GM12892 (cell line): ENCODE data around the gene CFAP20DC.

ENCODE experiments used
- POLR2A ChIP-seq: IDR thresholded peaks from 2 replicates; pipeline ENCODE4 v1.6.1; 2011; ENCODE audit warnings: low read depth, low read length, control low read depth
- POLR2AphosphoS5 ChIP-seq: IDR thresholded peaks from 2 replicates; pipeline ENCODE4 v1.6.1; 2011; ENCODE audit warnings: low read depth, low read length, control low read depth
- TAF1 ChIP-seq: IDR thresholded peaks from 2 replicates; pipeline ENCODE4 v1.6.1; 2011; ENCODE audit warnings: low read depth, mild to moderate bottlenecking, control low read depth, low read length, borderline replicate concordance

GRCh38 chr3:59027607-59028006 lies 22.2 kb downstream of the CFAP20DC start:
- TF ChIP-seq POLR2A (no peak), POLR2AphosphoS5 (no peak), TAF1 (no peak)
